Raji (cell line): Measurements from ENCODE around the gene VAV2.

ENCODE experiments used
- POLR2A ChIP-seq: IDR thresholded peaks from 2 replicates; pipeline ENCODE4 v1.6.1; 2011; ENCODE audit warnings: low read depth, low read length, control low read depth; ENCODE audit not compliant: insufficient read depth

Gene VAV2

DNA sequence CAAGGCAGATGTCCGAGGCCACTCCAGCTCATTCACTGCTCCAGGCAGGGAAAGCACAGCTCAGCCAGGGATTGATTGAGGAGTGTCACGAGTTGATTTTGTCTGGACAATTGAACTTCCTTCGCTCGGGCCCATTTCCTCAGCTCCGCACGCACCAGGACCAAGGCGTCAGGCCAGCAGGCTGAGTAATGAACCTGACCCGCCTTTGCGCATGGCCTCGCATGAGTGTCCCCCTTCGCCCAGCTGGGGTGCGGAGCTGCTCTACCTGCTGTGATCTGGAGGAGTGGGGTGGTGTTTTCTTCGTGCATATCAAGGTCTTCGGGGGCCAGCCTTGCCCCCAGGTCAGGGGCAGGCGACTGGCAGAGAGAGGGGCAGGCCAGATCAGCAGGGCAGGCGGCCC lies 44.0 kb downstream of the VAV2 start:
- TF ChIP-seq POLR2A, result no peak

GRCh38 chr9:133946840-133947486 lies 45.2 kb downstream of the VAV2 start:
- no peak for TF ChIP-seq POLR2A

DNA sequence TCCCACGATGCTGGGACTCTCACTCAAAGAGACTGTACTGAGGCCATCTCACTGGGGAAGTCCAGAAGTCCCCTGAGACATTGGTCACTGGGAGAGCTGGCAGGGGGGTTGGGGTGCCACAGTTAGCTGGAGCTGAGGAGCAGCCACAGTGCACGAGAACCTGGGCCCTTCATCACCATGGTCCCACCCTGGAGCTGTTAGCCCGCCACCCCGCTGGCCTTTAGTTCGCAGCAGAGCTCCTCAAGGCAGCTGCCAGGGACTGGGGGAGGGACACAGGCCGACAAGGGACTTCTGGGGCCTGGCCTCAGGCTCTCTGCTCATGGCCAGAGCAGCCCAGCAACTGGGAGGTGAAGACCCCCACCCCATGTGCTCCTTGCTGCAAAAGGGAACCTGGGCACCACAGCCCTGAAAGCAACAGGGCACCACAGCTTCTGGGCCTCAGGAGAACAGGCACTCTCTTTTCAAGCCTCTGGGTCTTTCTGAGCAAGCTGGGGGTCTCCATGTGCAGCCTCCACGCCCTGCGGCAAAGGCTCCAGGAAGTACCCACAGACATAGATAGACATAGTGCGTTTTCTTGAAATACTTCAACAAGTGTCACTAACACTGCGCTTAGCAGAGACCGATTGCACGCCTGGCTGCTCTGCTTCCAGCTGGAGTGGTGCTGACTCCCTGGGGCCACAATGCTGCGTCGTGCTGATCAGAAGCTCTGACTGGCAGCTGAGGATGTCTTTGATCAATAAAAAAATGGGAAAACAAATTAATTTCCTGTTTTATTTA lies 46.0 kb downstream of the VAV2 start:
- TF ChIP-seq POLR2A, result peak; percentile 30; the same call in 1 of the 2 replicates

- no peak for TF ChIP-seq POLR2A
Measured at GRCh38 chr9:133945314-133945975, 46.7 kb downstream of the VAV2 start.

DNA sequence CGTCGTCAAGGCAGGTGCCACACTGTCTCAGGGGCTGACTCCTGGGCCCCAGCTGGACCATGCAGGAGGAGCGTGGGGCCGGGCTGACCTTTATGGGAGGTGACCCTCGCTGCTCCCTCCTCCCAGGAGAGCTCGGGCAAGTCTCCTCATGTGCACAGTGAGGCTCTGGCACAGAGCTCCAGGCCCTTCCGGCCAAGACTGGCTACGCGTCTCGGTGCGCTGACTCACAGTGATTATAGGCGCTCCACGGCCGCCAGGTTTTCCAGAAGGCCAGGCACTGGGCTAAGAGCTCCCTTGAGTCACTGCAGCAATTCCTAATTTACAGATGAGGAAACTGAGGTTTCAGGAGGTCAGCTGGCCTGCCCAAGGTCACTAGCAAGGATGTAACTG lies 47.4 kb downstream of the VAV2 start:
- no peak for TF ChIP-seq POLR2A

DNA sequence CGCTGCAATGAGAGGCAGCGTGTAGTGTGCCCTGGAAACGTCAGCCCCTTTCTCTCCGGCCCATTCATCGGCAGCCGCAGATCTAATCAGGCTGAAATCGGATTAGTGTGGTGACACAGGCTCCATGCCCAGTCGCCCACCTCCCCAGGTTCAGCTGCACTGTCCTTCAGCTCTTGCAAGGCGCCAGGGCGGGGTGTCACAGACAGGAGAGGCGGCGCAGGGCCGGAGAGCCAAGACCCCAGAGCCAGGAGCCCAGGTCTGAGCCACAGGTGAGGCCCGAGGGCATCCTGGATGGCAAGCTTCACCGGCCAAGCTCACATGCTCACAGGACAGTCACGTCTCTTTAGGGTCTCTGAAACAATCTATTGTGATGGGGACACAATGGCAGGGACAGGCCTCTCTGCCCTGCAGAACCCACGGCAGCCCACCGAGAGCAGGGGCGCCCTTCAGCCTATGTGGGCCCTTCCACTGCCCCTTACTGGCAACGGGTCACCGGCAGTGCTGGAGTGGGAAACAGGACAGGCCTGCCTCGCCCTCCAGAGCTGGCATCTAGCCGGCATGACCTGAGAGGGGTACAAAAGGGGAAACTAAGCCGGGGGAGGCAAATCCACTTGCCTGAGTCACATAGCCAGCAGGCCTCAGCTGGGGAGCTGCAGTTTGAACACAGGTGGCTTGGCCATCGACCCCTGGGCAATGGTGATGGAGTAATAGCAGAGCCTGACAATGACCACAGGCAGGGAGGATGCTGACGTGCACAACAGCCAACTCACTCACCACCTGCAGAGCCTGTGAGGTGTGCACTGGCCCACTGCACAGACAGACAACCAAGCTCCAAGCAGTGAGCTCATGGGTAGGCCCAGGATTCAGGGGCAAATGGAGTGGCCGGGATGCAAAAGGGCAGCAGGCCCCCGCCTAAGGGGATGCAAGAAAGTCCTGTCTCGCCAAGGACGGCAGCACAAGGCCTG lies 48.1 kb downstream of the VAV2 start:
- TF ChIP-seq POLR2A, result no peak

- no peak for TF ChIP-seq POLR2A
Measured at GRCh38 chr9:133943036-133943780, 48.9 kb downstream of the VAV2 start.

DNA sequence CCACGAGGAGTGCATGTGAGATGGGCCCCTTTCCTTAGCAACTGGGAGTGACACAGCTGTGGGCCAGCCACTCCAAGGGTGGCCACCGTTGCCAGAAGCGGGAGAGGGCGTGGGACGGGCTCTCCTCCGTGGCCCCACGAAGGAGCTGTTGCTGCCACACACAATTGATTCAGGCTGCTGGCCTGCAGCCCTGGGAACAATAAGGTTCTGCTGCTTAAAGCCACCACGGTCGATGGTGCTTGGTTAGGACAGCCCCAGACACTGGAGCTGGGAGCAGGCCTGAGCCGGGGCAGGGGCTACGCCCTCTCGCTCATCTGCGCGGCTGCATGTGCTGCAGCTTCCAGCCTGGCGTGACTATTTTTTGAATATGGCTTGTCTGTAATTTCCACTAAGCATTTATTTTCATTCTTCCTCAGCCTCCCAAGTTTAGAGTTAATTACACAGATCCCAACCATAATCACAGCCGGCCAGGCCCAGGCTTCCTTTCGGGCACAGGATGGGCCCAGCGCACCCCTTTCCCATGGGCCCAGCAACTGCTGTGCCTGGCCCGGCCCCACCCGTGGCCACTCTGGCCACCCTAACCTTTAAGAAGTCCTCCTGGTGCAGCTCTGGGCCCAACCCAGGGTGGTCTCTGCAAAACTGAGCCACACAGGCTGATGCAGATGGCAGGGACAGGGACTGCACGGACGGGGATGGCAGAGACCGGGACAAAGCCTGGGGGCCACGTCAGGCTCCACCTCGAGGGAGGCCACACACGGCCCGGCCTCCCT lies 49.7 kb downstream of the VAV2 start:
- TF ChIP-seq POLR2A, result no peak

DNA sequence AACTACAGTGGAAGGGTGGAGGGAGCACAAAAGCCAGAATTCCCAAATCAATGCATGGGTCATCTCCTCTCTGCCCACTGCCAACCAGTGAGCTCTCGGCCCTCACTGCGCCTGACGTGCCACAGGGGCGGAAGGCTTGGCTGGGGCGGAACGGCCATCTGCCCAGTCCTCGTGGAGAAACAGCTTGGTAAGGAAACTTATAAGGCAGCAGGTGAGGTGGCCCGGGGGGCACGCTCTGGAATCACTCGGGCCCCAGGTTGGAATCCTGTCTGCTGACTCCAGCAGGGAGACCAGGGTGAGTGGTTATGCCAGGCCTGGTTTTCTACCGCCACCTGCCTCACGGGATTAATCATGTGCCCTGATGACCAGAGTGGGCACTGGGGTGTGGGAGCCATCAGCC lies 52.3 kb downstream of the VAV2 start:
- TF ChIP-seq POLR2A, result no peak

GRCh38 chr9:133939171-133939785 lies 52.8 kb downstream of the VAV2 start:
- no peak for TF ChIP-seq POLR2A

- no peak for TF ChIP-seq POLR2A
Measured at GRCh38 chr9:133938753-133939152, 53.4 kb downstream of the VAV2 start.

GRCh38 chr9:133938086-133938485 lies 54.0 kb downstream of the VAV2 start:
- TF ChIP-seq POLR2A, result no peak

DNA sequence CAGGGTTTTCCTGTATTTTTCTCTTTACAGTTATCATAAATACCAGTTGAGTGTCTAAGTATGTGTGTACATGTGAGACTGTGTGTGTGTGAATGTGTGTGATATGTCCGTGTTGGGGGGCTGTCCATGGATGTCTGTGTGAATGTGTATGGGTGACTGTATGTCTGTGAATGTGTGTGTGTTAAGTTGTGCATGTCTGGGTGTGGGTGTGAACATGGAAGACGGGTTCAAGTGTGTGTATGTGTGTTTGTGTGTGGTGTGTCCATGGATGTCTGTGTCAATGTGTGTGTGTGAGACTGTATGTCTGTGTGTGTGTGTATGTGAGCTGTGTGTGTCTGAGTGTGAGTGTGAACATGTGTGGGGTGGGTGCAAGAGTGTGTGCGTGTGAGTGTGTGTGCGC lies 55.0 kb downstream of the VAV2 start:
- TF ChIP-seq POLR2A, result no peak
